Left colon (tissue), 2 donors: ENCODE results near the gene GNAO1. TPM values are rescaled to one million over a fixed set of nuclear protein-coding genes. Genes with fewer than 3 reads are reported as not detected.

Experiments used
- ATAC-seq: fragments of 200-7000 bp; cut with Tn5 transposase; one replicate; pipeline ENCODE4 v1.9.1; 2020; ENCODE audit warnings: mild to moderate bottlenecking, moderate library complexity
- DNase-seq, 2 donors: peaks; one replicate each; pipeline ENCODE4 v3.0.0-alpha.2; 2020
- intact Hi-C, 2 donors: fragments of 100-400 bp; cut with DNase I in 1 of 2; cut with micrococcal nuclease in 1 of 2; formaldehyde crosslinking; loops; one replicate each; pipeline versions ENCODE4 v1.11.2 to v1.14.0; 2022; cut with DNase I, micrococcal nuclease
- total RNA-seq, 2 donors: library from RNA; stranded (reverse); fragmentation: NEBNext Ultra II Directional; extraction: Animal tissue kit (Norgen Biotek cat#: 25700); gene quantifications; one replicate each; pipeline ENCODE4 v1.2.1, GENCODE V29; 2021
- donor health status: DM: no; HTN: no; CAD: no.
- donor health status: DM: yes; HTN: yes; CAD: no.

GNAO1 gene
- total RNA-seq, 2 donors from 2014 or later, result 3.6 to 14.1 TPM

- ATAC-seq, result no peak
- intact Hi-C loops, result no loop called here
- no peak for DNase-seq
Measured at GRCh38 chr16:56196381-56196780, 5.1 kb downstream of the GNAO1 start.

GRCh38 chr16:56197192-56197992, 6.1 kb downstream of the GNAO1 start:
- ATAC-seq (no peak), DNase-seq (no peak)
- intact Hi-C loops, result no loop called here

GRCh38 chr16:56198006-56198754, 6.9 kb downstream of the GNAO1 start:
- ATAC-seq (no peak), DNase-seq (no peak)
- intact Hi-C loops, result no loop called here

- intact Hi-C loops, result no loop called here
- DNase-seq (no peak), ATAC-seq (no peak)
Measured at GRCh38 chr16:56198755-56199114, 7.4 kb downstream of the GNAO1 start.

- intact Hi-C loops, result no loop called here
- no peak for DNase-seq
- ATAC-seq, result no peak
Measured at GRCh38 chr16:56199164-56199563, 7.9 kb downstream of the GNAO1 start.

GRCh38 chr16:56201030-56201429, 9.7 kb downstream of the GNAO1 start:
- DNase-seq (no peak), ATAC-seq (no peak)
- intact Hi-C loops, result no loop called here

GRCh38 chr16:56202036-56202435, 10.7 kb downstream of the GNAO1 start:
- intact Hi-C loops, result no loop called here
- ATAC-seq (no peak), DNase-seq (no peak)

- ATAC-seq (no peak), DNase-seq (peak in 1 of 2 donors; percentile 17)
- intact Hi-C loops, result no loop called here
Measured at GRCh38 chr16:56203052-56203451, 11.8 kb downstream of the GNAO1 start.

GRCh38 chr16:56204816-56205215, 13.5 kb downstream of the GNAO1 start:
- DNase-seq (no peak), ATAC-seq (no peak)
- intact Hi-C loops, result no loop called here

- DNase-seq (no peak), ATAC-seq (no peak)
- intact Hi-C loops, result no loop called here
Measured at GRCh38 chr16:56206951-56207350, 15.7 kb downstream of the GNAO1 start.

GRCh38 chr16:56207421-56207820, 16.1 kb downstream of the GNAO1 start:
- ATAC-seq (no peak), DNase-seq (no peak)
- intact Hi-C loops, result no loop called here

GRCh38 chr16:56211435-56211981, 20.2 kb downstream of the GNAO1 start:
- ATAC-seq, result peak; percentile 36

GRCh38 chr16:56212144-56212543, 20.9 kb downstream of the GNAO1 start:
- ATAC-seq, result no peak
- DNase-seq, result no peak
- intact Hi-C loops, result no loop called here

More at GRCh38 chr16:56211435-56211981, 20.2 kb downstream of the GNAO1 start:
- intact Hi-C loops, result no loop called here
- peak; percentile 15 to 68 for DNase-seq

- ATAC-seq (no peak), DNase-seq (no peak)
- intact Hi-C loops, result no loop called here
Measured at GRCh38 chr16:56221995-56222394, 30.7 kb downstream of the GNAO1 start.

- intact Hi-C loops, result no loop called here
- ATAC-seq (no peak), DNase-seq (no peak)
Measured at GRCh38 chr16:56222474-56222997, 31.2 kb downstream of the GNAO1 start.

GRCh38 chr16:56225017-56225742, 33.9 kb downstream of the GNAO1 start:
- DNase-seq, result no peak
- intact Hi-C loops, result no loop called here
- ATAC-seq, result no peak

GRCh38 chr16:56226187-56226586, 34.9 kb downstream of the GNAO1 start:
- DNase-seq (no peak), ATAC-seq (no peak)
- intact Hi-C loops, result no loop called here

- no peak for ATAC-seq
- intact Hi-C loops, result no loop called here
- no peak for DNase-seq
Measured at GRCh38 chr16:56226845-56227525, 35.7 kb downstream of the GNAO1 start.

GRCh38 chr16:56227936-56228335, 36.6 kb downstream of the GNAO1 start:
- intact Hi-C loops, result no loop called here
- ATAC-seq (no peak), DNase-seq (no peak)
